ENCODE data around the gene DPYD.

- TF ChIP-seq FOXM1 (IDR thresholded peaks at IDR 0.05; ENCODE audit: borderline replicate concordance) (no peak), FOXA1 (IDR thresholded peaks at IDR 0.05) (no peak), NFRKB (IDR thresholded peaks at IDR 0.05) (no peak), FOXK2 (IDR thresholded peaks at IDR 0.05) (no peak)
Measured at GRCh38 chr1:97913506-97914139, 7.2 kb downstream of the DPYD start.

All from HEK293T (cell line).